Fibroblast of the aortic adventitia (primary cell): ENCODE results near the gene TACSTD2. TPM values are rescaled to one million over a fixed set of nuclear protein-coding genes. Genes with fewer than 3 reads are reported as not detected.
"Not testable (repeated sequence)": the region's sequence is repeated elsewhere in the genome, so short reads cannot be mapped to it uniquely, and the experiment has no call there.

ENCODE experiments used
- DNase-seq: peaks from one replicate; pipeline ENCODE4 v3.0.0-alpha.2; 2010; ENCODE audit warnings: low read depth
- H3K4me3 ChIP-seq: 2 replicates; pipeline ENCODE4 v1.5.1; 2011; ENCODE audit warnings: low read depth, mild to moderate bottlenecking, control low read depth, low read length, moderate library complexity
- CTCF ChIP-seq: IDR thresholded peaks from 2 replicates; pipeline ENCODE4 v1.5.1; 2011; ENCODE audit warnings: mild to moderate bottlenecking, low read length, control low read depth, inconsistent platforms; ENCODE audit not compliant: insufficient read depth
- total RNA-seq: library from RNA; depleted of rRNA; stranded (reverse); fragments of >200 nt; gene quantifications from 2 replicates; pipeline ENCODE4 v1.2.3, GENCODE V29; 2012; ENCODE audit warnings: low replicate concordance

TACSTD2 gene
- 0.36 and 0.82 TPM in 2 replicates for total RNA-seq

- peak within 1 kb of the TSS; percentile 28 for H3K4me3 ChIP-seq
- DNase-seq = no peak
Measured at GRCh38 chr1:58576727-58577653, at the start of gene TACSTD2. Gene TACSTD2, minus strand, starts transcription at chr1:58577252. Its CDS starts 96 bp downstream, at chr1:58577156.

GRCh38 chr1:58626293-58626692 lies 49.2 kb upstream of the TACSTD2 start:
- no peak overlapping the region for H3K4me3 ChIP-seq
- no peak for TF ChIP-seq CTCF
- DNase-seq = no peak

More at GRCh38 chr1:58576727-58577653, at the start of gene TACSTD2:
- no peak for TF ChIP-seq CTCF

- DNase-seq, H3K4me3 ChIP-seq: not testable (repeated sequence)
Measured at GRCh38 chr1:58623259-58623658, 46.2 kb upstream of the TACSTD2 start.

GRCh38 chr1:58622571-58622970 lies 45.5 kb upstream of the TACSTD2 start:
- no peak for TF ChIP-seq CTCF
- DNase-seq = no peak
- no peak overlapping the region for H3K4me3 ChIP-seq

- DNase-seq = no peak
- no peak for TF ChIP-seq CTCF
- H3K4me3 ChIP-seq = no peak overlapping the region
Measured at GRCh38 chr1:58621391-58621790, 44.3 kb upstream of the TACSTD2 start.

GRCh38 chr1:58620926-58621325 lies 43.9 kb upstream of the TACSTD2 start:
- TF ChIP-seq CTCF = no peak
- H3K4me3 ChIP-seq = no peak overlapping the region

GRCh38 chr1:58620259-58620658 lies 43.2 kb upstream of the TACSTD2 start:
- H3K4me3 ChIP-seq = no peak overlapping the region

More at GRCh38 chr1:58620926-58621325, 43.9 kb upstream of the TACSTD2 start:
- no peak for DNase-seq

More at GRCh38 chr1:58620259-58620658, 43.2 kb upstream of the TACSTD2 start:
- DNase-seq = no peak
- TF ChIP-seq CTCF = no peak
